Endothelial cell (in vitro differentiated cells): Measurements from ENCODE around the gene PLCB1. TPM values are rescaled to one million over a fixed set of nuclear protein-coding genes. Genes with fewer than 3 reads are reported as not detected.

Experiments
- DNase-seq: peaks from one replicate; pipeline ENCODE4 v3.0.0; 2021; ENCODE audit warnings: low spot score
- H3K27ac Mint-ChIP-seq: one replicate; pipeline ENCODE4 v1.8.0; 2021; ENCODE audit warnings: mixed read lengths, inconsistent platforms; ENCODE audit not compliant: unreplicated experiment
- H3K27me3 Mint-ChIP-seq: one replicate; pipeline ENCODE4 v1.8.0; 2021; ENCODE audit warnings: mild to moderate bottlenecking, moderate library complexity, mixed read lengths, inconsistent platforms; ENCODE audit not compliant: unreplicated experiment
- H3K36me3 Mint-ChIP-seq: one replicate; pipeline ENCODE4 v1.8.0; 2021; ENCODE audit warnings: mild to moderate bottlenecking, low read depth, mixed read lengths, inconsistent platforms; ENCODE audit not compliant: unreplicated experiment
- H3K4me1 Mint-ChIP-seq: one replicate; pipeline ENCODE4 v1.8.0; 2021; ENCODE audit warnings: mild to moderate bottlenecking, mixed read lengths, inconsistent platforms; ENCODE audit not compliant: unreplicated experiment
- H3K4me3 Mint-ChIP-seq: one replicate; pipeline ENCODE4 v1.8.0; 2021; ENCODE audit warnings: mild to moderate bottlenecking, mixed read lengths, inconsistent platforms; ENCODE audit not compliant: unreplicated experiment
- H3K9me3 Mint-ChIP-seq: one replicate; pipeline ENCODE4 v1.8.0; 2021; ENCODE audit warnings: mixed read lengths, inconsistent platforms; ENCODE audit not compliant: unreplicated experiment
- total RNA-seq: library from RNA; stranded (reverse); fragmentation: NEBNext Ultra II Directional; extraction: Animal tissue kit (Norgen Biotek cat#: 25700); gene quantifications from one replicate; pipeline ENCODE4 v1.2.1, GENCODE V29; 2021; ENCODE audit not compliant: unreplicated experiment
- TF ChIP-seq, protein P1 (sequence below): fragments of 200-600 bp; sonication (generic); IDR thresholded peaks from one replicate; pipeline ENCODE4 v1.5.0; 2021; ENCODE audit warnings: antibody characterized with exemption; ENCODE audit not compliant: unreplicated experiment

Gene PLCB1
- total RNA-seq, 1 donor from 2014 or later = 8.1 TPM

GRCh38 chr20:8489094-8489883, 357.2 kb downstream of the PLCB1 start:
- Mint-ChIP-seq H3K27ac (no peak overlapping the region), H3K27me3 (no peaks in the 10 kb centered on the region), H3K4me1 (no peaks in the 10 kb centered on the region), H3K9me3 (no peaks in the 10 kb centered on the region), H3K4me3 (no peak overlapping the region), H3K36me3 (no peaks in the 10 kb centered on the region)
- DNase-seq = no peak
- TF ChIP-seq, protein P1, sequence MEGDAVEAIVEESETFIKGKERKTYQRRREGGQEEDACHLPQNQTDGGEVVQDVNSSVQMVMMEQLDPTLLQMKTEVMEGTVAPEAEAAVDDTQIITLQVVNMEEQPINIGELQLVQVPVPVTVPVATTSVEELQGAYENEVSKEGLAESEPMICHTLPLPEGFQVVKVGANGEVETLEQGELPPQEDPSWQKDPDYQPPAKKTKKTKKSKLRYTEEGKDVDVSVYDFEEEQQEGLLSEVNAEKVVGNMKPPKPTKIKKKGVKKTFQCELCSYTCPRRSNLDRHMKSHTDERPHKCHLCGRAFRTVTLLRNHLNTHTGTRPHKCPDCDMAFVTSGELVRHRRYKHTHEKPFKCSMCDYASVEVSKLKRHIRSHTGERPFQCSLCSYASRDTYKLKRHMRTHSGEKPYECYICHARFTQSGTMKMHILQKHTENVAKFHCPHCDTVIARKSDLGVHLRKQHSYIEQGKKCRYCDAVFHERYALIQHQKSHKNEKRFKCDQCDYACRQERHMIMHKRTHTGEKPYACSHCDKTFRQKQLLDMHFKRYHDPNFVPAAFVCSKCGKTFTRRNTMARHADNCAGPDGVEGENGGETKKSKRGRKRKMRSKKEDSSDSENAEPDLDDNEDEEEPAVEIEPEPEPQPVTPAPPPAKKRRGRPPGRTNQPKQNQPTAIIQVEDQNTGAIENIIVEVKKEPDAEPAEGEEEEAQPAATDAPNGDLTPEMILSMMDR = no peak

GRCh38 chr20:8490076-8490830, 358.2 kb downstream of the PLCB1 start:
- no peak overlapping the region for H3K27ac Mint-ChIP-seq
- DNase-seq = no peak
- no peaks in the 10 kb centered on the region for H3K9me3 Mint-ChIP-seq
- H3K27me3 Mint-ChIP-seq = no peaks in the 10 kb centered on the region
- H3K4me1 Mint-ChIP-seq = peaks cover 5% of the 10 kb centered on the region
- TF ChIP-seq, protein P1 = no peak
- no peak overlapping the region for H3K4me3 Mint-ChIP-seq
- no peaks in the 10 kb centered on the region for H3K36me3 Mint-ChIP-seq

GRCh38 chr20:8492173-8492572, 360.1 kb downstream of the PLCB1 start:
- H3K9me3 Mint-ChIP-seq = no peaks in the 10 kb centered on the region
- TF ChIP-seq, protein P1 = no peak
- H3K27me3 Mint-ChIP-seq = no peaks in the 10 kb centered on the region
- no peak for DNase-seq
- H3K27ac Mint-ChIP-seq = no peak overlapping the region
- H3K4me1 Mint-ChIP-seq = peaks cover 5% of the 10 kb centered on the region
- H3K4me3 Mint-ChIP-seq = no peak overlapping the region
- H3K36me3 Mint-ChIP-seq = no peaks in the 10 kb centered on the region

- TF ChIP-seq, protein P1 = no peak
- DNase-seq = no peak
- H3K36me3 Mint-ChIP-seq = no peaks in the 10 kb centered on the region
- H3K27ac Mint-ChIP-seq = no peak overlapping the region
- no peaks in the 10 kb centered on the region for H3K9me3 Mint-ChIP-seq
- H3K4me3 Mint-ChIP-seq = no peak overlapping the region
- no peaks in the 10 kb centered on the region for H3K27me3 Mint-ChIP-seq
- H3K4me1 Mint-ChIP-seq = peaks cover 13% of the 10 kb centered on the region
Measured at GRCh38 chr20:8498571-8498970, 366.5 kb downstream of the PLCB1 start.

- Mint-ChIP-seq H3K4me3 (no peak overlapping the region), H3K27ac (no peak overlapping the region), H3K9me3 (no peaks in the 10 kb centered on the region), H3K36me3 (no peaks in the 10 kb centered on the region), H3K4me1 (peaks cover 14% of the 10 kb centered on the region), H3K27me3 (no peaks in the 10 kb centered on the region)
- TF ChIP-seq, protein P1 = no peak
- DNase-seq = no peak
Measured at GRCh38 chr20:8504030-8504429, 372.0 kb downstream of the PLCB1 start.
